Esophagus muscularis mucosa (tissue), 4 donors: ENCODE data around the gene ADAMTS17. TPM values are rescaled to one million over a fixed set of nuclear protein-coding genes. Genes with fewer than 3 reads are reported as not detected.

Experiments
- DNase-seq: peaks from one replicate; pipeline ENCODE4 v3.0.0-alpha.2; 2017; ENCODE audit errors: extremely low spot score
- H3K27ac ChIP-seq, 4 donors: fragments of 200-600 bp; sonication (generic); replicated peaks in 1 of 4; 1 replicate in 3 of 4; 2 replicates in 1 of 4; pipeline ENCODE4 v1.5.1; 2016 to 2019; ENCODE audit warnings: mild to moderate bottlenecking in 1 of 4
- H3K27me3 ChIP-seq, 4 donors: fragments of 200-600 bp; sonication (generic); one replicate each; pipeline versions ENCODE4 v1.5.1 to v1.6.0; 2016 to 2019
- H3K36me3 ChIP-seq, 4 donors: fragments of 200-600 bp; sonication (generic); one replicate each; pipeline ENCODE4 v1.5.1; 2016 to 2019
- H3K4me1 ChIP-seq, 4 donors: fragments of 200-600 bp; sonication (generic); one replicate each; pipeline ENCODE4 v1.5.1; 2016 to 2019
- H3K4me3 ChIP-seq, 4 donors: fragments of 200-600 bp; sonication (generic); 1 replicate in 2 of 4; 2 replicates in 2 of 4; pipeline ENCODE4 v1.5.1; 2016 to 2019; ENCODE audit warnings: mild to moderate bottlenecking in 4 of 4, moderate library complexity in 1 of 4
- H3K9me3 ChIP-seq, 4 donors: fragments of 200-600 bp; sonication (generic); 1 replicate in 3 of 4; 2 replicates in 1 of 4; pipeline ENCODE4 v1.5.1; 2016 to 2019
- CTCF ChIP-seq, 3 experiments: fragments of 200-600 bp in 2 of 3; fragments of 450-650 bp in 1 of 3; sonication (generic) in 2 of 3; IDR thresholded peaks; one replicate each; pipeline ENCODE4 v1.5.1; 2017 to 2019; ENCODE audit warnings: antibody characterized with exemption in 3 of 3, mild to moderate bottlenecking in 2 of 3, moderate library complexity in 1 of 3
- EP300 ChIP-seq: sonication (generic); formaldehyde crosslinking; IDR thresholded peaks from one replicate; pipeline ENCODE4 v1.6.1; 2017; ENCODE audit warnings: antibody characterized with exemption
- POLR2A ChIP-seq: fragments of 450-650 bp; IDR thresholded peaks from one replicate; pipeline ENCODE4 v1.6.1; 2017; ENCODE audit warnings: antibody characterized with exemption, moderate library complexity, mild to moderate bottlenecking, low read depth
- POLR2AphosphoS5 ChIP-seq, 2 donors: sonication (generic); formaldehyde crosslinking; IDR thresholded peaks; one replicate each; pipeline ENCODE4 v1.6.1; 2017; ENCODE audit warnings: antibody characterized with exemption in 2 of 2
- WGBS: methylation state at CpG from one replicate; pipeline ENCODE4 v1.1.5; 2018; 5-methylcytosine and 5-hydroxymethylcytosine counted together
- intact Hi-C: fragments of 100-400 bp; cut with DNase I; formaldehyde crosslinking; loops from one replicate; pipeline ENCODE4 v1.15.1; 2023
- total RNA-seq, 4 donors: library from RNA; depleted of rRNA; stranded (reverse); fragments of >200 nt; gene quantifications; one replicate each; pipeline versions ENCODE4 v1.1.0 to v1.2.1, GENCODE V29; 2016

Gene ADAMTS17
- total RNA-seq, 4 donors from 2014 or later: 5.3 to 12.0 (median 6.6) TPM

DNA sequence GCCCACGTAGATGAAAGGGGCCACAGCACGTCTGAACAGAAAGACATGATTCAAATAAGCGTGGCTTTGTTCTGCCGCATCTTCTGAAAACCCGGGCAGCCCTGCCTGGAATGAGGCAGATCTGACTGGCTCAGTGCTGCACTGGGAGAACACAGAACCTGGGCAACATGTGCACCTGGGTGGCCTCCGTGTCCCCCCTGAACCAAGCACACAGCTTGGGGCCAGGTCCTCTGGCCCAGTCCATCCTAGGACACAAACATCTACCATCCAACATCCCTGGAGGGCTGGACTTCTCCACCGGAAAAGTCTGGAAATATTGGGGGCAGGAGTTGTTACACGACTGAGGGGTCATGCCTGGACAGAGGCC is 119.4 kb downstream of the ADAMTS17 start:
- intact Hi-C loops: no loop called here
- WGBS: 94% methylated on average over 6 of the region's 8 CpGs
- no peaks in the 10 kb centered on the region for H3K36me3 ChIP-seq
- no peaks in the 10 kb centered on the region for H3K4me1 ChIP-seq
- no peak overlapping the region for H3K4me3 ChIP-seq
- H3K27ac ChIP-seq: no peak overlapping the region
- H3K9me3 ChIP-seq: no peaks in the 10 kb centered on the region
- no peak for TF ChIP-seq POLR2AphosphoS5 (IDR thresholded peaks at IDR 0.05)
- no peak for TF ChIP-seq EP300
- no peak for TF ChIP-seq CTCF (IDR thresholded peaks at IDR 0.05)
- TF ChIP-seq POLR2A: no peak
- no peaks in the 10 kb centered on the region for H3K27me3 ChIP-seq
- DNase-seq: no peak

DNA sequence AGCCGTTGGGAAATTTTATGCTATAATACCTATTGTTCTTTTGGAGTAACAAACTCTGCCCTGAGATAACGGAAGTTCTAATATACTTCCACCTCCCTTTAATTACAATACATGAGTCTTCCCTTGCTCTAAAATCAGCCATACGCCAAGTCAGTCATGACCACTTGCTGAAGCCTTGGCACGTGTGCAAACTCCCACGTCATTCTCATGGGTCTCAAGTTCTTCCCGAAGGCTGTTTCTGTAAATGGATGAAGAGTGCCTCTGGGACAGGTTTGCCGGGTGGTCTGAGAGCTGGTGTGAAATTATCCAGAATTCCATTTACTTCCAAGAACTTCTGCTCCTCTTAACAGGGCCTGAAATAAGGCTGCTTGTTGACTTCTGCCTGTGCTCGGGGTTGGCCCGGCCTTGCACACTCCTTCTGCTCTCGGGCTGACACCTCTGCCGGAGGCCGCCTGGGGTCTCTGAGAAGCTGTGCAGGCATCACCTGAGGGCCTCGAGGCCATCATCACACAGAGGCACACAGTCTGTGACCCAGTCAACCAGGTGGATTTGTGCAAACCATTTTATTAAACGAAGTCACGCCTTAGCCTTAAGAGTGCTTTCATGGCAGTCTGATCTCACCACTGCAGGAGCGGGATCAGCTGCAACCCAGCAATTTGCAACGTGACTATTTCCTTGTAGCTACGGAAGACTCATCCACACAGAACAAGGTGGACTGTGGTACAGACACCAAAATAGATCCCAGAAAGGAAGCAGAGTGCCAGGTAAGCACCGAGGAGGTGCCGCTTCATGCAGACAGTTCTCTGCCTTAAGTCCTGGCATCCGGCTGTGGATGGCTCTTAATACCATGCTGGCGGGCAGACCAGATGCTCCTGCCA is 120.1 kb downstream of the ADAMTS17 start:
- TF ChIP-seq EP300 (no peak), POLR2AphosphoS5 (IDR thresholded peaks at IDR 0.05) (no peak), CTCF (IDR thresholded peaks at IDR 0.05) (no peak)
- Histone ChIP-seq H3K27me3 (no peaks in the 10 kb centered on the region), H3K4me1 (peaks cover 0 to 3% (median under 1%) of the 10 kb centered on the region in 4 donors), H3K36me3 (no peaks in the 10 kb centered on the region), H3K27ac (no peak overlapping the region), H3K4me3 (no peak overlapping the region), H3K9me3 (no peaks in the 10 kb centered on the region)
- 81% methylated on average over 19 of the region's 22 CpGs for WGBS
- intact Hi-C loops: no loop called here
- DNase-seq: no peak

GRCh38 chr15:100220058-100220768 is 121.6 kb downstream of the ADAMTS17 start:
- no peak overlapping the region for H3K27ac ChIP-seq
- no peaks in the 10 kb centered on the region for H3K9me3 ChIP-seq
- no peaks in the 10 kb centered on the region for H3K36me3 ChIP-seq
- intact Hi-C loops: no loop called here
- no peak for TF ChIP-seq POLR2A
- TF ChIP-seq CTCF (IDR thresholded peaks at IDR 0.05): no peak
- TF ChIP-seq POLR2AphosphoS5 (IDR thresholded peaks at IDR 0.05): no peak
- TF ChIP-seq EP300: no peak
- 90% methylated on average over 14 of the region's 14 CpGs for WGBS
- no peaks in the 10 kb centered on the region for H3K27me3 ChIP-seq
- H3K4me3 ChIP-seq: no peak overlapping the region
- no peak for DNase-seq
- peaks cover 15 to 17% (median 15%) of the 10 kb centered on the region in 4 donors for H3K4me1 ChIP-seq

DNA sequence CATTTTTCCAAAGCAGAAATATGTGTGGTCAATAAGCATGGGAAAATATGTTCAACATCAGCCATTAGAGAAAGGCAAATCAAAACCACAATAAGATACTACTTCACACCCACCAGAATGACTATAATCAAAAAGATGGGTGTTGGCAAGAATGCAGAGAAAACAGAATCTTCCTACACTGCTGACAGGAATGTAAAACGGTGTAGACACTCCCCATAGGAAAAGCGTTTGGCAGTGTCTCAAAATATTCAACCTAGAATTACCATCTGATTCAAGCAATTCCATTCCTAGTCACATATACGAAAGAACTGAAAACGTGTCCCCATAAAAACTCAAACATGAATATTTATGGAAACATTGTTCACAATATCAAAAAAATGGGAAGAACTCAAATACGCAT is 123.3 kb downstream of the ADAMTS17 start:
- H3K27me3 ChIP-seq: no peaks in the 10 kb centered on the region
- TF ChIP-seq CTCF (IDR thresholded peaks at IDR 0.05) (no peak), EP300 (no peak), POLR2A (no peak), POLR2AphosphoS5 (IDR thresholded peaks at IDR 0.05) (no peak)
- H3K36me3 ChIP-seq: no peaks in the 10 kb centered on the region
- intact Hi-C loops: no loop called here
- DNase-seq: no peak
- no peaks in the 10 kb centered on the region for H3K9me3 ChIP-seq
- H3K27ac ChIP-seq: no peak overlapping the region
- WGBS: 72% methylated on average over 5 of the region's 5 CpGs
- H3K4me1 ChIP-seq: peaks cover 17 to 21% (median 18%) of the 10 kb centered on the region in 4 donors
- no peak overlapping the region for H3K4me3 ChIP-seq
